Measurements from ENCODE around the gene NIN.
A peak's percentile ranks its signal among the peaks of the same experiment; 100 is the strongest.
"Not testable (repeated sequence)": the region's sequence is repeated elsewhere in the genome, so short reads cannot be mapped to it uniquely, and the experiment has no call there.

NIN gene

GRCh38 chr14:50837850-50838470 lies 7.0 kb upstream of the NIN start:
- no peak for DNase-seq (ENCODE audit: low read depth)

- no peak for DNase-seq (ENCODE audit: low read depth)
Observed at GRCh38 chr14:50837271-50837670, 6.3 kb upstream of the NIN start.

GRCh38 chr14:50836515-50836914 lies 5.6 kb upstream of the NIN start:
- no peak for DNase-seq (ENCODE audit: low read depth)

- DNase-seq (ENCODE audit: low read depth): no peak
Observed at GRCh38 chr14:50835280-50835679, 4.3 kb upstream of the NIN start.

- no peak for DNase-seq (ENCODE audit: low read depth)
Observed at GRCh38 chr14:50834802-50835276, 3.9 kb upstream of the NIN start.

GRCh38 chr14:50832935-50833630 lies 2.1 kb upstream of the NIN start:
- no peak for DNase-seq (ENCODE audit: low read depth)

- DNase-seq (ENCODE audit: low read depth): no peak
Observed at GRCh38 chr14:50831726-50832168, 785 bp upstream of the NIN start.

- peak; percentile 45 for DNase-seq (ENCODE audit: low read depth)
Observed at GRCh38 chr14:50830044-50830931, 674 bp downstream of the NIN start.

- DNase-seq (ENCODE audit: low read depth): no peak
Observed at GRCh38 chr14:50829489-50830043, 1.4 kb downstream of the NIN start.

- DNase-seq (ENCODE audit: low read depth): no peak
Observed at GRCh38 chr14:50828721-50829488, 2.1 kb downstream of the NIN start.

GRCh38 chr14:50826681-50827080 lies 4.3 kb downstream of the NIN start:
- no peak for DNase-seq (ENCODE audit: low read depth)

- DNase-seq (ENCODE audit: low read depth): no peak
Observed at GRCh38 chr14:50825307-50825706, 5.7 kb downstream of the NIN start.

GRCh38 chr14:50823762-50824636 lies 7.0 kb downstream of the NIN start:
- DNase-seq (ENCODE audit: low read depth): no peak

- no peak for DNase-seq (ENCODE audit: low read depth)
Observed at GRCh38 chr14:50823051-50823761, 7.8 kb downstream of the NIN start.

GRCh38 chr14:50822501-50823042 lies 8.4 kb downstream of the NIN start:
- no peak for DNase-seq (ENCODE audit: low read depth)

GRCh38 chr14:50821510-50822464 lies 9.2 kb downstream of the NIN start:
- DNase-seq (ENCODE audit: low read depth): no peak

- DNase-seq (ENCODE audit: low read depth): no peak
Observed at GRCh38 chr14:50820786-50821509, 10.0 kb downstream of the NIN start.

- not testable (repeated sequence) for DNase-seq (ENCODE audit: low read depth)
Observed at GRCh38 chr14:50819303-50819702, 11.7 kb downstream of the NIN start.

Measured in activated T-cell treated with anti-CD3 and anti-CD28 coated beads for 48 hours (primary cell).